ENCODE results near the gene GARIN5B.

Gene GARIN5B

GRCh38 chr19:55370305-55370988 is 7.4 kb upstream of the GARIN5B start, which contains the start of gene IL11:
Gene IL11 (minus strand): TSS chr19:55370463. CDS start chr19:55370310, 153 bp downstream.
- DNase-seq (ENCODE audit: low read depth) = no peak

- DNase-seq (ENCODE audit: low read depth) = no peak
These were observed 6.7 kb upstream of the GARIN5B start for GRCh38 chr19:55369653-55370304.

GRCh38 chr19:55368701-55369563 is 5.9 kb upstream of the GARIN5B start:
- DNase-seq (ENCODE audit: low read depth) = no peak

GRCh38 chr19:55368106-55368505 is 5.0 kb upstream of the GARIN5B start:
- DNase-seq (ENCODE audit: low read depth) = no peak

- no peak for DNase-seq (ENCODE audit: low read depth)
These were observed 3.7 kb upstream of the GARIN5B start for GRCh38 chr19:55366790-55367189.

GRCh38 chr19:55365964-55366363 is 2.9 kb upstream of the GARIN5B start:
- DNase-seq (ENCODE audit: low read depth) = no peak

- no peak for DNase-seq (ENCODE audit: low read depth)
These were observed 2.2 kb upstream of the GARIN5B start for GRCh38 chr19:55365245-55365644.

- no peak for DNase-seq (ENCODE audit: low read depth)
These were observed 678 bp downstream of the GARIN5B start for GRCh38 chr19:55362174-55362989.

GRCh38 chr19:55360902-55361301 is 2.2 kb downstream of the GARIN5B start:
- DNase-seq (ENCODE audit: low read depth) = no peak

- no peak for DNase-seq (ENCODE audit: low read depth)
These were observed 3.8 kb downstream of the GARIN5B start for GRCh38 chr19:55358943-55359908.

- DNase-seq (ENCODE audit: low read depth) = no peak
These were observed 4.6 kb downstream of the GARIN5B start for GRCh38 chr19:55358493-55358892.

- DNase-seq (ENCODE audit: low read depth) = no peak
These were observed 7.7 kb downstream of the GARIN5B start for GRCh38 chr19:55355213-55355821.

GRCh38 chr19:55354698-55355212 is 8.3 kb downstream of the GARIN5B start, which contains the start of gene COX6B2:
Gene COX6B2 (minus strand): TSS chr19:55354719. CDS start chr19:55354521, 198 bp downstream.
- no peak for DNase-seq (ENCODE audit: low read depth)

- DNase-seq (ENCODE audit: low read depth) = peak; percentile 32
These were observed 9.0 kb downstream of the GARIN5B start for GRCh38 chr19:55353803-55354697.

GRCh38 chr19:55353356-55353802 is 9.7 kb downstream of the GARIN5B start:
- no peak for DNase-seq (ENCODE audit: low read depth)

- DNase-seq (ENCODE audit: low read depth) = no peak
These were observed 10.4 kb downstream of the GARIN5B start for GRCh38 chr19:55352549-55353145.

- DNase-seq (ENCODE audit: low read depth) = no peak
These were observed 11.0 kb downstream of the GARIN5B start for GRCh38 chr19:55352040-55352439.

GRCh38 chr19:55350620-55351315 is 12.3 kb downstream of the GARIN5B start:
- no peak for DNase-seq (ENCODE audit: low read depth)

All from activated T-cell treated with anti-CD3 and anti-CD28 coated beads for 24 hours (primary cell).